H1 (cell line): ENCODE measurements around the gene FAM170B. TPM values are rescaled to one million over a fixed set of nuclear protein-coding genes. Genes with fewer than 3 reads are reported as not detected.
A peak's percentile ranks its signal among the peaks of the same experiment; 100 is the strongest.

Experiments used
- CTCF ChIA-PET: fragments of 300-600 bp; sonication (Branson Sonifier 250); formaldehyde crosslinking; loops from one replicate; lab custom pipeline; 2021; ENCODE audit not compliant: partially characterized antibody; lab: Charles Lee
- POLR2A ChIA-PET: fragments of 300-600 bp; sonication (Branson Sonifier 250); formaldehyde crosslinking; loops from one replicate; lab custom pipeline; 2021; ENCODE audit warnings: inconsistent platforms; ENCODE audit not compliant: partially characterized antibody; lab: Charles Lee
- DNase-seq, 2 experiments: peaks; one replicate each; pipeline versions ENCODE4 v3.0.0 to v3.0.0-alpha.2; 2010 to 2022; ENCODE audit warnings: low spot score in 2 of 2, low read depth in 1 of 2, mixed read lengths in 1 of 2
- FAIRE-seq: peaks from 2 replicates; lab custom pipeline; 2011; peaks lifted over from hg19 to GRCh38; lab: Jason Lieb, UNC
- H2AFZ ChIP-seq: 2 replicates; pipeline ENCODE4 v1.8.1; 2012; ENCODE audit warnings: low read length, inconsistent platforms
- H2AK5ac ChIP-seq: 2 replicates; pipeline ENCODE4 v1.6.1; 2013; ENCODE audit warnings: low read depth, low read length
- H2BK120ac ChIP-seq: replicated peaks from 2 replicates; pipeline ENCODE3; 2013; ENCODE audit warnings: low read depth, low read length, inconsistent platforms
- H2BK12ac ChIP-seq: 2 replicates; pipeline ENCODE4 v1.6.1; 2013; ENCODE audit warnings: low read depth, low read length
- H2BK15ac ChIP-seq: 2 replicates; pipeline ENCODE4 v1.6.1; 2013; ENCODE audit warnings: low read length
- H2BK20ac ChIP-seq: 2 replicates; pipeline ENCODE4 v1.6.1; 2013; ENCODE audit warnings: low read length
- H2BK5ac ChIP-seq: 2 replicates; pipeline ENCODE4 v1.6.1; 2013; ENCODE audit warnings: low read depth, low read length
- H3K14ac ChIP-seq: 2 replicates; pipeline ENCODE4 v1.6.1; 2013; ENCODE audit warnings: inconsistent platforms; ENCODE audit not compliant: insufficient read length
- H3K18ac ChIP-seq: 2 replicates; pipeline ENCODE4 v1.6.1; 2013; ENCODE audit warnings: low read length; ENCODE audit errors: extremely low read depth
- H3K23ac ChIP-seq: 2 replicates; pipeline ENCODE4 v1.6.1; 2013; ENCODE audit warnings: inconsistent platforms; ENCODE audit not compliant: insufficient read length
- H3K23me2 ChIP-seq: 2 replicates; pipeline ENCODE4 v1.6.1; 2013; ENCODE audit warnings: low read depth, low read length
- H3K27ac ChIP-seq: 2 replicates; pipeline ENCODE4 v1.6.1; 2011; ENCODE audit warnings: low read depth, low read length, inconsistent platforms
- H3K27me3 ChIP-seq, 4 experiments: replicated peaks in 1 of 4; 1 replicate in 1 of 4; 2 replicates in 3 of 4; pipeline versions ENCODE4 v1.6.1 to v1.8.1; 2011 to 2013; ENCODE audit warnings: low read length in 3 of 4, mild to moderate bottlenecking in 3 of 4, inconsistent platforms in 2 of 4, mixed read lengths in 2 of 4, moderate library complexity in 1 of 4; ENCODE audit not compliant: control insufficient read depth in 3 of 4, insufficient read depth in 3 of 4; ENCODE audit errors: extremely low read depth in 1 of 4
- H3K36me3 ChIP-seq, 4 experiments: 2 replicates each; pipeline versions ENCODE4 v1.6.1 to v1.8.1; 2011 to 2013; ENCODE audit warnings: mild to moderate bottlenecking in 4 of 4, low read length in 3 of 4, moderate library complexity in 2 of 4, control low read depth in 1 of 4, inconsistent platforms in 1 of 4; ENCODE audit not compliant: insufficient read depth in 4 of 4, control insufficient read depth in 2 of 4
- H3K4ac ChIP-seq: replicated peaks from 2 replicates; pipeline ENCODE3; 2013; ENCODE audit warnings: low read length, low read depth, mixed read lengths, inconsistent platforms; ENCODE audit not compliant: insufficient read length
- H3K4me1 ChIP-seq, 4 experiments: replicated peaks in 1 of 4; 1 replicate in 1 of 4; 2 replicates in 3 of 4; pipeline versions ENCODE4 v1.6.1 to v1.8.1; 2011 to 2013; ENCODE audit warnings: low read length in 3 of 4, inconsistent platforms in 2 of 4, mixed read lengths in 1 of 4; ENCODE audit not compliant: insufficient read depth in 4 of 4, control insufficient read depth in 3 of 4
- H3K4me2 ChIP-seq, 2 experiments: 2 replicates each; pipeline versions ENCODE4 v1.6.1 to v1.8.1; 2011 to 2013; ENCODE audit warnings: low read depth in 2 of 2, low read length in 2 of 2, control low read depth in 1 of 2, inconsistent platforms in 1 of 2, mild to moderate bottlenecking in 1 of 2; ENCODE audit not compliant: insufficient read depth in 1 of 2
- H3K4me3 ChIP-seq, 4 experiments: fragments of 200-600, 300-600 bp in 1 of 4; sonication (generic), shearing (Covaris generic), sonication (Bioruptor Twin) in 1 of 4; 2 replicates each; pipeline versions ENCODE4 v1.5.1 to v1.8.1; 2011 to 2016; ENCODE audit warnings: low read length in 4 of 4, low read depth in 3 of 4, control low read depth in 2 of 4, inconsistent platforms in 2 of 4, mild to moderate bottlenecking in 2 of 4, mixed read lengths in 1 of 4, moderate library complexity in 1 of 4; ENCODE audit not compliant: insufficient read depth in 2 of 4; ENCODE audit errors: extremely low read depth in 1 of 4
- H3K56ac ChIP-seq: replicated peaks from 2 replicates; pipeline ENCODE3; 2013; ENCODE audit warnings: low read depth, mild to moderate bottlenecking, mixed read lengths, low read length, inconsistent platforms; ENCODE audit not compliant: insufficient read length
- H3K79me1 ChIP-seq: 2 replicates; pipeline ENCODE4 v1.6.1; 2013; ENCODE audit warnings: low read depth, low read length, control low read depth
- H3K79me2 ChIP-seq, 2 experiments: 2 replicates each; pipeline versions ENCODE4 v1.6.1 to v1.8.1; 2012 to 2013; ENCODE audit warnings: low read length in 2 of 2, mild to moderate bottlenecking in 2 of 2, inconsistent platforms in 1 of 2; ENCODE audit not compliant: insufficient read depth in 2 of 2, control insufficient read depth in 1 of 2
- H3K9ac ChIP-seq, 4 experiments: replicated peaks in 1 of 4; 1 replicate in 1 of 4; 2 replicates in 3 of 4; pipeline versions ENCODE4 v1.6.1 to v1.8.1; 2011 to 2013; ENCODE audit warnings: low read depth in 3 of 4, low read length in 3 of 4, control low read depth in 2 of 4, mild to moderate bottlenecking in 2 of 4, moderate library complexity in 2 of 4, inconsistent platforms in 1 of 4; ENCODE audit errors: extremely low read depth in 1 of 4
- H3K9me3 ChIP-seq, 2 experiments: 2 replicates each; pipeline versions ENCODE4 v1.6.1 to v1.8.1; 2012 to 2013; ENCODE audit warnings: mild to moderate bottlenecking in 2 of 2, moderate library complexity in 2 of 2, control low read depth in 1 of 2, inconsistent platforms in 1 of 2, low read depth in 1 of 2, low read length in 1 of 2, mixed read lengths in 1 of 2; ENCODE audit not compliant: insufficient read depth in 2 of 2
- H4K20me1 ChIP-seq, 2 experiments: replicated peaks in 1 of 2; 2 replicates each; pipeline versions ENCODE3 to v1.8.1; 2011 to 2013; ENCODE audit warnings: inconsistent platforms in 2 of 2, low read length in 2 of 2, mild to moderate bottlenecking in 1 of 2; ENCODE audit not compliant: insufficient read depth in 2 of 2, control insufficient read depth in 1 of 2
- H4K5ac ChIP-seq: 2 replicates; pipeline ENCODE4 v1.6.1; 2013; ENCODE audit warnings: low read length, low read depth, mixed read lengths, inconsistent platforms; ENCODE audit not compliant: insufficient read length
- H4K8ac ChIP-seq: 2 replicates; pipeline ENCODE4 v1.8.0; 2013; ENCODE audit warnings: mild to moderate bottlenecking, moderate library complexity, low read length, inconsistent platforms; ENCODE audit not compliant: insufficient read depth; ENCODE audit errors: extremely low read depth
- H4K91ac ChIP-seq: replicated peaks from 2 replicates; pipeline ENCODE3; 2013; ENCODE audit warnings: low read length, mixed read lengths, inconsistent platforms; ENCODE audit not compliant: insufficient read length
- WGBS, 2 experiments: shearing (Covaris generic) in 1 of 2; methylation state at CpG; one replicate each; pipeline versions ENCODE4 v1.1.6 to v1.1.7; 2013 to 2015; ENCODE audit warnings: low lambda C conversion rate in 2 of 2, mixed read lengths in 2 of 2, inconsistent platforms in 1 of 2, low coverage in 1 of 2, missing lambda C conversion rate in 1 of 2; ENCODE audit not compliant: insufficient replicate concordance in 2 of 2, insufficient coverage in 1 of 2, insufficient read length in 1 of 2; ENCODE audit errors: extremely low coverage in 1 of 2, missing lambda C conversion rate in 1 of 2; 5-methylcytosine and 5-hydroxymethylcytosine counted together
- polyA plus RNA-seq, 7 experiments: library from polyadenylated mRNA; depleted of rRNA in 3 of 7; stranded (reverse) in 5 of 7; unstranded in 2 of 7; fragments of >200 nt in 5 of 7; fragments of 200-250 nt in 2 of 7; gene quantifications; 1 replicate in 5 of 7; 2 replicates in 1 of 7; 4 replicates in 1 of 7; pipeline versions ENCODE4 v1.2.1 to v1.2.3, GENCODE V29; 2011 to 2013; ENCODE audit warnings: missing spikeins in 2 of 7, mixed read lengths in 2 of 7
- total RNA-seq: library from RNA; stranded (reverse); fragmentation: NEBNext Ultra II Directional; extraction: Animal tissue kit (Norgen Biotek cat#: 25700); gene quantifications from 2 replicates; pipeline ENCODE4 v1.2.1, GENCODE V29; 2021

Gene FAM170B
- total and polyA plus RNA-seq, 2 of the 8 experiments (the other 6 are each of a cell fraction or from before 2014, with no cell fraction given) = not detected

DNA sequence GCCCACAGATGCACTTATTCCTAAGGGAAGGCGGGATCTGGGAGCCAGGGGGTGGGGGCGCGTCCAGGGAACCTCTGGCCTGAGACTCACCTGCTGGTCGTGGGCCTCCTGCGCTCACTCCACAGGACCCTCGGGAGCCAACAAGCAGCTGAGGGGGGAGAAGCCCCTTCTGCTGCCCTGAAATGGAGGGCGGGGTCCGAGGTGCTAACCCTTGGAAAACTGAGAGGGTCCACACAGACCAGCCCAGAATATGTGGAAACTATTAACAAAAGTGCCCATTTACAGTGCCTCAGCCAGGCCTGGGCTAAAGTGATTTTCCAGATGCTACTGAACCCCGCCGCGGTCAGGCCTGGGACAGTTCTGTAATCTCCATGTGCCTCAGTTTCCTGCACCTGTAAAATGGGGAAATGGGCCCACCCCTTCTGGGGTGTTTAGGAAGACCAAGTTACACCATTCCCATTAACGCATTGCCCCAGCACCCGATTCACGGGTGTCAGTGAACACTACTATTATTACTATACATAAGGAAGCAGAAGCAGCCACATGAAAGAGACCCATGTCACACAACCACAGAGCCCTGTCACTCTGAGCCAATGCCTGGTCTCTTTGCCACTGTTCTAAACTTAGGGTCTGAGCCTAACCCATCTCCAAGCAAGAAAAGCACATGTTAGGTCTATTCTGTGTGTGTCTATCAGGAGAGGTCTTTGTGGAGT is 17.9 kb downstream of the FAM170B start:
- H3K4ac ChIP-seq = no peak overlapping the region
- no peak overlapping the region for H3K18ac ChIP-seq
- no peak overlapping the region for H2BK12ac ChIP-seq
- no peak overlapping the region for H4K91ac ChIP-seq
- WGBS, 2 experiments = 90% methylated on average over 9 of the region's 14 CpGs; no CpG with 5 or more reads in 1 of the 2 experiments
- no peak overlapping the region for H3K23ac ChIP-seq
- H4K20me1 ChIP-seq = no peaks in the 10 kb centered on the region
- no peak overlapping the region for H2BK5ac ChIP-seq
- H3K27me3 ChIP-seq = peaks cover 0 to 12% (median 6%) of the 10 kb centered on the region in 4 experiments; a peak in 5 of 7 replicates
- peak overlapping the region; percentile 68 for H4K8ac ChIP-seq
- H3K4me3 ChIP-seq = peak overlapping the region; percentile 15 to 54 (median 37); a peak in 6 of 8 replicates
- DNase-seq = no peak
- no peaks in the 10 kb centered on the region for H3K4me1 ChIP-seq
- H3K14ac ChIP-seq = no peak overlapping the region
- H2AFZ ChIP-seq = no peak overlapping the region; the same call in 1 of the 2 replicates
- H3K79me2 ChIP-seq = no peaks in the 10 kb centered on the region
- FAIRE-seq = no peak
- no peak overlapping the region for H4K5ac ChIP-seq
- no peak overlapping the region for H3K27ac ChIP-seq
- H3K56ac ChIP-seq = no peak overlapping the region
- no peaks in the 10 kb centered on the region for H3K79me1 ChIP-seq
- H2AK5ac ChIP-seq = no peak overlapping the region
- no peaks in the 10 kb centered on the region for H3K9me3 ChIP-seq
- peak overlapping the region; percentile 67 to 68 for H3K4me2 ChIP-seq
- H2BK15ac ChIP-seq = no peak overlapping the region
- no peaks in the 10 kb centered on the region for H3K36me3 ChIP-seq
- CTCF ChIA-PET = no interaction called here
- no peak overlapping the region for H2BK20ac ChIP-seq
- POLR2A ChIA-PET = no interaction called here
- no peak overlapping the region for H3K9ac ChIP-seq
- no peak overlapping the region for H2BK120ac ChIP-seq
- H3K23me2 ChIP-seq = peaks cover 3% of the 10 kb centered on the region; the same call in 1 of the 2 replicates
